H9 (cell line): Measurements from ENCODE around the gene PLAA. TPM values are rescaled to one million over a fixed set of nuclear protein-coding genes. Genes with fewer than 3 reads are reported as not detected.

Experiments used
- DNase-seq: peaks from one replicate; pipeline ENCODE4 v3.0.0-alpha.2; 2017
- H2AFZ ChIP-seq: one replicate; pipeline ENCODE4 v1.6.1; 2013; ENCODE audit warnings: mild to moderate bottlenecking, low read length, control low read depth, moderate library complexity
- H2AK5ac ChIP-seq: 2 replicates; pipeline ENCODE4 v1.6.1; 2013; ENCODE audit warnings: low read length, control low read depth, mixed read lengths; ENCODE audit not compliant: insufficient read length
- H2BK120ac ChIP-seq: one replicate; pipeline ENCODE4 v1.6.1; 2013; ENCODE audit warnings: low read depth, mild to moderate bottlenecking, low read length, control low read depth, inconsistent platforms; ENCODE audit not compliant: poor library complexity, severe bottlenecking
- H2BK12ac ChIP-seq: 2 replicates; pipeline ENCODE4 v1.6.1; 2013; ENCODE audit warnings: low read length, control low read depth, mixed read lengths, low read depth; ENCODE audit not compliant: insufficient read length
- H2BK15ac ChIP-seq: 2 replicates; pipeline ENCODE4 v1.6.1; 2013; ENCODE audit warnings: low read depth, low read length, control low read depth
- H2BK20ac ChIP-seq: one replicate; pipeline ENCODE4 v1.6.1; 2013; ENCODE audit warnings: low read depth, mild to moderate bottlenecking, low read length, control low read depth, inconsistent platforms; ENCODE audit not compliant: poor library complexity, severe bottlenecking
- H2BK5ac ChIP-seq: 2 replicates; pipeline ENCODE4 v1.6.1; 2013; ENCODE audit warnings: low read length, control low read depth, mixed read lengths; ENCODE audit not compliant: insufficient read length
- H3K14ac ChIP-seq: 2 replicates; pipeline ENCODE4 v1.6.1; 2013; ENCODE audit warnings: low read length, control low read depth; ENCODE audit not compliant: insufficient read depth
- H3K18ac ChIP-seq: 2 replicates; pipeline ENCODE4 v1.6.1; 2013; ENCODE audit warnings: low read depth, mild to moderate bottlenecking, mixed read lengths, low read length, control low read depth; ENCODE audit not compliant: insufficient read length
- H3K23ac ChIP-seq: 2 replicates; pipeline ENCODE4 v1.6.1; 2013; ENCODE audit warnings: low read length, control low read depth, mixed read lengths, low read depth; ENCODE audit not compliant: insufficient read length
- H3K23me2 ChIP-seq: 2 replicates; pipeline ENCODE4 v1.6.1; 2013; ENCODE audit warnings: low read depth, mild to moderate bottlenecking, mixed read lengths, low read length, control low read depth; ENCODE audit not compliant: insufficient read length, poor library complexity, severe bottlenecking
- H3K27ac ChIP-seq: 2 replicates; pipeline ENCODE4 v1.5.1; 2013; ENCODE audit warnings: low read length, control low read depth, mixed read lengths, low read depth; ENCODE audit not compliant: insufficient read length
- H3K27me3 ChIP-seq: 2 replicates; pipeline ENCODE4 v1.6.1; 2013; ENCODE audit warnings: low read length, control low read depth, inconsistent platforms; ENCODE audit not compliant: insufficient read depth
- H3K4ac ChIP-seq: 2 replicates; pipeline ENCODE4 v1.6.1; 2013; ENCODE audit warnings: low read depth, mild to moderate bottlenecking, control low read depth, inconsistent platforms, low read length, moderate library complexity
- H3K4me1 ChIP-seq: 2 replicates; pipeline ENCODE4 v1.6.1; 2013; ENCODE audit warnings: low read length, control low read depth, inconsistent platforms; ENCODE audit not compliant: insufficient read depth
- H3K4me2 ChIP-seq: 2 replicates; pipeline ENCODE4 v1.6.1; 2013; ENCODE audit warnings: low read length, control low read depth, mixed read lengths; ENCODE audit not compliant: insufficient read length, insufficient read depth
- H3K56ac ChIP-seq: 2 replicates; pipeline ENCODE4 v1.6.1; 2013; ENCODE audit warnings: low read depth, mild to moderate bottlenecking, mixed read lengths, low read length, control low read depth; ENCODE audit not compliant: insufficient read length
- H3K79me1 ChIP-seq: 2 replicates; pipeline ENCODE4 v1.6.1; 2013; ENCODE audit warnings: low read depth, mild to moderate bottlenecking, moderate library complexity, low read length, control low read depth, inconsistent platforms; ENCODE audit not compliant: insufficient read depth, poor library complexity, severe bottlenecking
- H3K79me2 ChIP-seq: 2 replicates; pipeline ENCODE4 v1.6.1; 2013; ENCODE audit warnings: low read length, control low read depth, inconsistent platforms; ENCODE audit not compliant: insufficient read depth
- H3K9ac ChIP-seq: 2 replicates; pipeline ENCODE4 v1.6.1; 2013; ENCODE audit warnings: low read length, control low read depth, mixed read lengths; ENCODE audit not compliant: insufficient read length; ENCODE audit errors: extremely low read depth
- H3K9me3 ChIP-seq: one replicate; pipeline ENCODE4 v1.6.1; 2013; ENCODE audit warnings: low read depth, low read length, inconsistent platforms; ENCODE audit not compliant: control insufficient read depth
- H3T11ph ChIP-seq: one replicate; pipeline ENCODE4 v1.6.1; 2013; ENCODE audit warnings: mild to moderate bottlenecking, low read length, control low read depth, inconsistent platforms
- H4K20me1 ChIP-seq: one replicate; pipeline ENCODE4 v1.6.1; 2013; ENCODE audit not compliant: control insufficient read depth, insufficient read length, insufficient read depth
- H4K5ac ChIP-seq: 2 replicates; pipeline ENCODE4 v1.6.1; 2013; ENCODE audit warnings: low read depth, mild to moderate bottlenecking, mixed read lengths, low read length, control low read depth; ENCODE audit not compliant: insufficient read length
- H4K8ac ChIP-seq: replicated peaks from 2 replicates; pipeline ENCODE4 v1.6.1; 2013; ENCODE audit warnings: low read length, control low read depth, mixed read lengths, low read depth; ENCODE audit not compliant: insufficient read length
- H4K91ac ChIP-seq: 2 replicates; pipeline ENCODE4 v1.6.1; 2013; ENCODE audit warnings: low read depth, mild to moderate bottlenecking, moderate library complexity, mixed read lengths, low read length, control low read depth; ENCODE audit not compliant: insufficient read length
- H3K27ac Mint-ChIP-seq, 3 experiments: 2 replicates in 2 of 3; 3 replicates in 1 of 3; pipeline ENCODE4 v1.8.0; 2020 to 2021; ENCODE audit warnings: mixed read lengths in 3 of 3, mild to moderate bottlenecking in 1 of 3, moderate library complexity in 1 of 3
- H3K27me3 Mint-ChIP-seq: 2 replicates; pipeline ENCODE4 v1.8.0; 2021; ENCODE audit warnings: low read depth, mild to moderate bottlenecking, moderate library complexity, mixed read lengths
- H3K36me3 Mint-ChIP-seq, 3 experiments: 2 replicates in 2 of 3; 3 replicates in 1 of 3; pipeline ENCODE4 v1.8.0; 2020 to 2021; ENCODE audit warnings: low read depth in 3 of 3, mixed read lengths in 3 of 3; ENCODE audit not compliant: insufficient read depth in 1 of 3
- H3K4me1 Mint-ChIP-seq, 2 experiments: 2 replicates each; pipeline ENCODE4 v1.8.0; 2020; ENCODE audit warnings: mixed read lengths in 2 of 2
- H3K4me3 Mint-ChIP-seq, 2 experiments: 2 replicates in 1 of 2; 3 replicates in 1 of 2; pipeline ENCODE4 v1.8.0; 2020 to 2021; ENCODE audit warnings: mild to moderate bottlenecking in 2 of 2, mixed read lengths in 2 of 2, moderate library complexity in 1 of 2
- H3K9me3 Mint-ChIP-seq, 2 experiments: 2 replicates in 1 of 2; 3 replicates in 1 of 2; pipeline ENCODE4 v1.8.0; 2020; ENCODE audit warnings: mild to moderate bottlenecking in 2 of 2, mixed read lengths in 2 of 2, moderate library complexity in 1 of 2
- WGBS: extraction: QIAGEN DNeasy Blood & Tissue Kit; methylation state at CpG from one replicate; pipeline ENCODE4 v1.1.7; 2013; ENCODE audit warnings: missing lambda C conversion rate, low lambda C conversion rate, mixed read lengths; ENCODE audit not compliant: insufficient read length; ENCODE audit errors: extremely low coverage; 5-methylcytosine and 5-hydroxymethylcytosine counted together
- total RNA-seq: library from RNA; stranded (reverse); gene quantifications from 2 replicates; pipeline ENCODE4 v1.2.1, GENCODE V29; 2021
- TF ChIP-seq, protein P1 (sequence below): fragments of 200-600 bp; sonication (generic); conservative IDR thresholded peaks from 3 replicates; pipeline ENCODE4 v1.8.0; 2021; ENCODE audit warnings: antibody characterized with exemption, mild to moderate bottlenecking

The PLAA gene
- total RNA-seq, 1 experiment from 2014 or later = 65.0 TPM

DNA sequence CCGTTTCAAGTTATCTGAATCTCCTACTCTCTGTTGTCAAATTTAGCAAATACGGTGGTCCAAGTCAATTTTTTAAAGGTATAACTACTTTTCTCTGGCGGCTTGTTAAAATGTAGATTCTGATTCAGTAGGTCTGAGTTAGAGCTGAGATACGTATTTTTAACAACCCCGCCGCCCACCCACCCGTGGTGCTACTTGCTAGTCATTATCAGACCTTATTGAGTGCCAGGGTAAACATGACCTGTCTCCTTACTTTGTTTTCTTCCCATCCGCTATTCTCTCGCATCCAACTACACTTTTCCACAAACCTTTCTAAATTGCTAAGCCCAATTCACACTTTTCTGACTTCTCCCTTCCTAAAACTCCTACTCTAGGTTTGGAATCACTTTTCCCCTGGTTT, 694 bp upstream of the PLAA start:
- no peaks in the 10 kb centered on the region for H3K79me1 ChIP-seq
- Mint-ChIP-seq H3K4me3 (peak overlapping the region; percentile 88 to 95), H3K4me1 (peaks cover 14 to 22% of the 10 kb centered on the region in 2 experiments), H3K27me3 (no peaks in the 10 kb centered on the region), H3K27ac (peak overlapping the region; percentile 100; a peak in 6 of 7 replicates), H3K36me3 (peaks cover 4 to 10% (median 7%) of the 10 kb centered on the region in 3 experiments; a peak in 4 of 7 replicates), H3K9me3 (no peaks in the 10 kb centered on the region)
- no peak overlapping the region for H3K23ac ChIP-seq
- H3K18ac ChIP-seq = no peak overlapping the region
- no peak overlapping the region for H2BK5ac ChIP-seq
- H2BK20ac ChIP-seq = no peak overlapping the region
- WGBS = no CpG with 5 or more reads among the region's 9 CpGs
- no peak overlapping the region for H2BK15ac ChIP-seq
- H4K20me1 ChIP-seq = no peaks in the 10 kb centered on the region
- H4K91ac ChIP-seq = no peak overlapping the region
- no peak overlapping the region for H3T11ph ChIP-seq
- no peaks in the 10 kb centered on the region for H3K9me3 ChIP-seq
- DNase-seq = no peak
- TF ChIP-seq, protein P1, sequence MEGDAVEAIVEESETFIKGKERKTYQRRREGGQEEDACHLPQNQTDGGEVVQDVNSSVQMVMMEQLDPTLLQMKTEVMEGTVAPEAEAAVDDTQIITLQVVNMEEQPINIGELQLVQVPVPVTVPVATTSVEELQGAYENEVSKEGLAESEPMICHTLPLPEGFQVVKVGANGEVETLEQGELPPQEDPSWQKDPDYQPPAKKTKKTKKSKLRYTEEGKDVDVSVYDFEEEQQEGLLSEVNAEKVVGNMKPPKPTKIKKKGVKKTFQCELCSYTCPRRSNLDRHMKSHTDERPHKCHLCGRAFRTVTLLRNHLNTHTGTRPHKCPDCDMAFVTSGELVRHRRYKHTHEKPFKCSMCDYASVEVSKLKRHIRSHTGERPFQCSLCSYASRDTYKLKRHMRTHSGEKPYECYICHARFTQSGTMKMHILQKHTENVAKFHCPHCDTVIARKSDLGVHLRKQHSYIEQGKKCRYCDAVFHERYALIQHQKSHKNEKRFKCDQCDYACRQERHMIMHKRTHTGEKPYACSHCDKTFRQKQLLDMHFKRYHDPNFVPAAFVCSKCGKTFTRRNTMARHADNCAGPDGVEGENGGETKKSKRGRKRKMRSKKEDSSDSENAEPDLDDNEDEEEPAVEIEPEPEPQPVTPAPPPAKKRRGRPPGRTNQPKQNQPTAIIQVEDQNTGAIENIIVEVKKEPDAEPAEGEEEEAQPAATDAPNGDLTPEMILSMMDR = no peak
- no peaks in the 10 kb centered on the region for H3K27me3 ChIP-seq
- H3K79me2 ChIP-seq = peaks cover 36% of the 10 kb centered on the region
- H3K4ac ChIP-seq = no peak overlapping the region
- peak overlapping the region; percentile 98 for H3K4me2 ChIP-seq
- H3K9ac ChIP-seq = peak overlapping the region; percentile 97
- no peak overlapping the region for H2AK5ac ChIP-seq
- no peak overlapping the region for H2BK120ac ChIP-seq
- peaks cover 8% of the 10 kb centered on the region for H3K23me2 ChIP-seq
- no peak overlapping the region for H3K56ac ChIP-seq
- no peak overlapping the region for H3K14ac ChIP-seq
- H3K27ac ChIP-seq = peak overlapping the region; percentile 33
- H2AFZ ChIP-seq = no peak overlapping the region
- H3K4me1 ChIP-seq = no peaks in the 10 kb centered on the region
- H4K5ac ChIP-seq = no peak overlapping the region
- H2BK12ac ChIP-seq = no peak overlapping the region
- H4K8ac ChIP-seq = no peak overlapping the region
